Dermis microvascular lymphatic vessel endothelial cell (primary cell): ENCODE results near the gene HSPA4. TPM values are rescaled to one million over a fixed set of nuclear protein-coding genes. Genes with fewer than 3 reads are reported as not detected.

Experiments
- DNase-seq, 2 donors: peaks; one replicate each; pipeline versions ENCODE4 v3.0.0 to v3.0.0-alpha.2; 2010; ENCODE audit warnings: low read depth in 2 of 2
- total RNA-seq: library from RNA; depleted of rRNA; stranded (reverse); fragments of >200 nt; gene quantifications from 2 replicates; pipeline ENCODE4 v1.2.1, GENCODE V29; 2014

Gene HSPA4
- total RNA-seq, 1 donor from 2014 or later = 88.2 TPM

- no peak for DNase-seq
These were observed 103.6 kb downstream of the HSPA4 start for GRCh38 chr5:133155326-133155969.

Other genes starting within 250 kb of the HSPA4 start
- not detected in 2 replicates for gene SOWAHA, start 238.7 kb upstream of the HSPA4 start, total RNA-seq
- 1.5 and 4.3 TPM in 2 replicates for gene SHROOM1, start 221.4 kb upstream of the HSPA4 start, total RNA-seq
- under 0.01 TPM in 1 of 2 replicates, not detected in the other for gene GDF9, start 185.5 kb upstream of the HSPA4 start, total RNA-seq
- gene UQCRQ, start 185.4 kb upstream of the HSPA4 start, total RNA-seq = 85.6 and 98.7 TPM in 2 replicates
- gene LEAP2, start 178.3 kb upstream of the HSPA4 start, total RNA-seq = 0.13 TPM in 2 replicates
- 19.4 and 26.4 TPM in 2 replicates for gene AFF4, start 88.4 kb upstream of the HSPA4 start, total RNA-seq
- 12.3 and 15.2 TPM in 2 replicates for gene ZCCHC10, start 25.5 kb upstream of the HSPA4 start, total RNA-seq